BE2C (cell line): ENCODE results near the gene HACD4.

Source experiments
- DNase-seq: peaks from one replicate; pipeline ENCODE4 v3.0.0-alpha.2; 2020
- H3K27me3 ChIP-seq: fragments of 250-450 bp; sonication (Bioruptor Pico); 2 replicates; pipeline ENCODE4 v1.5.1; 2020; ENCODE audit warnings: mild to moderate bottlenecking
- H3K36me3 ChIP-seq: fragments of 250-450 bp; sonication (Bioruptor Pico); 2 replicates; pipeline ENCODE4 v1.5.1; 2020; ENCODE audit warnings: mild to moderate bottlenecking
- H3K4me1 ChIP-seq: fragments of 250-450 bp; sonication (Bioruptor Pico); 2 replicates; pipeline ENCODE4 v1.5.1; 2020
- H3K4me3 ChIP-seq: 2 replicates; pipeline ENCODE4 v1.5.1; 2011; ENCODE audit warnings: low read depth, low read length
- H3K9me3 ChIP-seq: fragments of 250-450 bp; sonication (Bioruptor Pico); 2 replicates; pipeline ENCODE4 v1.5.1; 2020
- CTCF ChIP-seq: IDR thresholded peaks from 2 replicates; pipeline ENCODE4 v1.5.1; 2012; ENCODE audit warnings: mild to moderate bottlenecking, low read depth, low read length

Gene HACD4

GRCh38 chr9:20994486-20994885, 37.0 kb downstream of the HACD4 start:
- H3K27me3 ChIP-seq: no peaks in the 10 kb centered on the region
- no peaks in the 10 kb centered on the region for H3K4me1 ChIP-seq
- no peak for DNase-seq
- no peak for TF ChIP-seq CTCF
- H3K9me3 ChIP-seq: no peaks in the 10 kb centered on the region
- H3K4me3 ChIP-seq: no peak overlapping the region
- H3K36me3 ChIP-seq: peaks cover 5% of the 10 kb centered on the region; the same call in 1 of the 2 replicates

- no peaks in the 10 kb centered on the region for H3K27me3 ChIP-seq
- no peak overlapping the region for H3K4me3 ChIP-seq
- no peaks in the 10 kb centered on the region for H3K4me1 ChIP-seq
- no peak for DNase-seq
- H3K9me3 ChIP-seq: no peaks in the 10 kb centered on the region
- H3K36me3 ChIP-seq: 0 out of 2 replicates have a peak, but pooled peaks cover 5% of the 10 kb centered on the region
- no peak for TF ChIP-seq CTCF
Observed at GRCh38 chr9:20990867-20991266, 40.6 kb downstream of the HACD4 start.

GRCh38 chr9:20989923-20990341, 41.5 kb downstream of the HACD4 start:
- Histone ChIP-seq H3K9me3 (no peaks in the 10 kb centered on the region), H3K4me1 (no peaks in the 10 kb centered on the region), H3K36me3 (0 out of 2 replicates have a peak, but pooled peaks cover 5% of the 10 kb centered on the region), H3K27me3 (no peaks in the 10 kb centered on the region), H3K4me3 (no peak overlapping the region)
- no peak for DNase-seq
- TF ChIP-seq CTCF: no peak

GRCh38 chr9:20988671-20989315, 42.6 kb downstream of the HACD4 start:
- no peak overlapping the region for H3K4me3 ChIP-seq
- no peaks in the 10 kb centered on the region for H3K9me3 ChIP-seq
- H3K4me1 ChIP-seq: no peaks in the 10 kb centered on the region
- no peak for DNase-seq
- H3K36me3 ChIP-seq: 0 out of 2 replicates have a peak, but pooled peaks cover 5% of the 10 kb centered on the region
- TF ChIP-seq CTCF: no peak
- H3K27me3 ChIP-seq: no peaks in the 10 kb centered on the region

GRCh38 chr9:20988061-20988460, 43.4 kb downstream of the HACD4 start:
- H3K36me3 ChIP-seq: 0 out of 2 replicates have a peak, but pooled peaks cover 5% of the 10 kb centered on the region
- H3K27me3 ChIP-seq: no peaks in the 10 kb centered on the region
- no peak for TF ChIP-seq CTCF
- DNase-seq: no peak
- H3K4me3 ChIP-seq: no peak overlapping the region
- H3K9me3 ChIP-seq: no peaks in the 10 kb centered on the region
- no peaks in the 10 kb centered on the region for H3K4me1 ChIP-seq

- no peak for TF ChIP-seq CTCF
- H3K36me3 ChIP-seq: 0 out of 2 replicates have a peak, but pooled peaks cover 5% of the 10 kb centered on the region
- no peaks in the 10 kb centered on the region for H3K27me3 ChIP-seq
- H3K4me3 ChIP-seq: no peak overlapping the region
- DNase-seq: no peak
- no peaks in the 10 kb centered on the region for H3K9me3 ChIP-seq
- H3K4me1 ChIP-seq: no peaks in the 10 kb centered on the region
Observed at GRCh38 chr9:20987521-20987920, 43.9 kb downstream of the HACD4 start.
